ENCODE data around the gene LAMA3. TPM values are rescaled to one million over a fixed set of nuclear protein-coding genes. Genes with fewer than 3 reads are reported as not detected.

Gene LAMA3
- polyA plus RNA-seq, 1 of the 3 experiments (the other 2 are of a cell fraction), result 3.5 TPM

DNA sequence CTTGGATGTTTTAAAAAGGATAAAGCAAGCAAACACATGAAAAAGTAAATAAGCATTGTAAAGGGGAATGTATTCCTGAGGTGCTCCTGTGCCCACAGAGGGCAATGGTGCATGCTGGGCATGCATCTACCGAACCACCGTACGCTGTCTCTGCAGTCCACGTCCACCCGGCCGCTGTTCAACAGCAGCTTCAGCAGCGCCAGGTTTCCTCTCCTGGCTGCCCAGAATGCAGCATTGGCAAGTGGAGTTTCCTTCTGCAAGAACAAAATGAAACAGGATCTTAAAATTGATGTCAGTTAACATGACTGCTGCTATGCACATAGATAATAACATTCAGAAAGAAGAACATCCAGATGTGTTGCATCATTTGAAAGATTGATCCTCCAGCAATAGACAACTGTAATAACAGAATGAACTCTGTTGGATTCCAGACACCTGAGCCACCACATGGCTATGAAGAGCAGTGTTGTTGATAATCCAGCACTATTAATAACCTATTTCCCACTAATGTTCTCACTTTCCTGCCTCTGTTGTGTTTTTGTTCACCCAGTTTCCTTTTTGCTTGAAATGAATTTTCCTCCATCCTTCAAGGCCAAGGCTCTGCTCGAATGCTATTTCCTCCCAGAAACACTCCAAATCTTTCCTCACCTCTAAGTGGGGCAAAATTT lies 40.2 kb upstream of the LAMA3 start:
- Histone ChIP-seq H4K20me1 (ENCODE audit: insufficient read depth) (no peaks in the 10 kb centered on the region), H3F3A (replicated peaks; ENCODE audit: insufficient read depth) (peaks cover 4% of the 10 kb centered on the region), H2AFZ (ENCODE audit: low read depth) (no peak overlapping the region), H3K4me2 (no peak overlapping the region), H3K9me2 (no peaks in the 10 kb centered on the region), H3K79me2 (ENCODE audit: insufficient read depth) (no peaks in the 10 kb centered on the region), H3K36me3 (replicated peaks in 1 of 2; ENCODE audit: control insufficient read depth in 1 of 2, insufficient read depth in 2 of 2, low read length in 1 of 2) (no peaks in the 10 kb centered on the region), H3K4me3 (ENCODE audit: low read depth in 2 of 2, low read length in 1 of 2) (no peak overlapping the region), H3K27ac (ENCODE audit: low read depth in 2 of 2, low read length in 1 of 2) (no peak overlapping the region), H3K9me3 (no peaks in the 10 kb centered on the region), H3K27me3 (ENCODE audit: insufficient read depth) (no peaks in the 10 kb centered on the region), H3K9ac (no peak overlapping the region), H3K4me1 (ENCODE audit: control insufficient read depth in 1 of 2, insufficient read depth in 2 of 2, low read depth in 1 of 2, low read length in 1 of 2) (peaks cover 7 to 18% of the 10 kb centered on the region in 2 experiments)
- POLR2A ChIA-PET, result no interaction called here
- DNase-seq, result no peak
- CTCF ChIA-PET, result interaction anchor here (1.2 to 1.8 kb wide), 3 partner anchors 14 to 151 kb away, joined by 3 to 7 read pairs (median 5); partner anchors contain the start of gene ANKRD29
- TF ChIP-seq, protein P1, sequence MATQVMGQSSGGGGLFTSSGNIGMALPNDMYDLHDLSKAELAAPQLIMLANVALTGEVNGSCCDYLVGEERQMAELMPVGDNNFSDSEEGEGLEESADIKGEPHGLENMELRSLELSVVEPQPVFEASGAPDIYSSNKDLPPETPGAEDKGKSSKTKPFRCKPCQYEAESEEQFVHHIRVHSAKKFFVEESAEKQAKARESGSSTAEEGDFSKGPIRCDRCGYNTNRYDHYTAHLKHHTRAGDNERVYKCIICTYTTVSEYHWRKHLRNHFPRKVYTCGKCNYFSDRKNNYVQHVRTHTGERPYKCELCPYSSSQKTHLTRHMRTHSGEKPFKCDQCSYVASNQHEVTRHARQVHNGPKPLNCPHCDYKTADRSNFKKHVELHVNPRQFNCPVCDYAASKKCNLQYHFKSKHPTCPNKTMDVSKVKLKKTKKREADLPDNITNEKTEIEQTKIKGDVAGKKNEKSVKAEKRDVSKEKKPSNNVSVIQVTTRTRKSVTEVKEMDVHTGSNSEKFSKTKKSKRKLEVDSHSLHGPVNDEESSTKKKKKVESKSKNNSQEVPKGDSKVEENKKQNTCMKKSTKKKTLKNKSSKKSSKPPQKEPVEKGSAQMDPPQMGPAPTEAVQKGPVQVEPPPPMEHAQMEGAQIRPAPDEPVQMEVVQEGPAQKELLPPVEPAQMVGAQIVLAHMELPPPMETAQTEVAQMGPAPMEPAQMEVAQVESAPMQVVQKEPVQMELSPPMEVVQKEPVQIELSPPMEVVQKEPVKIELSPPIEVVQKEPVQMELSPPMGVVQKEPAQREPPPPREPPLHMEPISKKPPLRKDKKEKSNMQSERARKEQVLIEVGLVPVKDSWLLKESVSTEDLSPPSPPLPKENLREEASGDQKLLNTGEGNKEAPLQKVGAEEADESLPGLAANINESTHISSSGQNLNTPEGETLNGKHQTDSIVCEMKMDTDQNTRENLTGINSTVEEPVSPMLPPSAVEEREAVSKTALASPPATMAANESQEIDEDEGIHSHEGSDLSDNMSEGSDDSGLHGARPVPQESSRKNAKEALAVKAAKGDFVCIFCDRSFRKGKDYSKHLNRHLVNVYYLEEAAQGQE (IDR thresholded peaks at IDR 0.05; ENCODE audit: low read depth, low read length), result no peak
- TF ChIP-seq SMC3 (IDR thresholded peaks at IDR 0.05; ENCODE audit: low read depth, low read length), result no peak
- no peak for TF ChIP-seq GABPA (IDR thresholded peaks at IDR 0.05; ENCODE audit: low read depth)
- no peak for TF ChIP-seq FOXJ3 (CRISPR knock-in tag; IDR thresholded peaks at IDR 0.05)
- TF ChIP-seq, protein P2, sequence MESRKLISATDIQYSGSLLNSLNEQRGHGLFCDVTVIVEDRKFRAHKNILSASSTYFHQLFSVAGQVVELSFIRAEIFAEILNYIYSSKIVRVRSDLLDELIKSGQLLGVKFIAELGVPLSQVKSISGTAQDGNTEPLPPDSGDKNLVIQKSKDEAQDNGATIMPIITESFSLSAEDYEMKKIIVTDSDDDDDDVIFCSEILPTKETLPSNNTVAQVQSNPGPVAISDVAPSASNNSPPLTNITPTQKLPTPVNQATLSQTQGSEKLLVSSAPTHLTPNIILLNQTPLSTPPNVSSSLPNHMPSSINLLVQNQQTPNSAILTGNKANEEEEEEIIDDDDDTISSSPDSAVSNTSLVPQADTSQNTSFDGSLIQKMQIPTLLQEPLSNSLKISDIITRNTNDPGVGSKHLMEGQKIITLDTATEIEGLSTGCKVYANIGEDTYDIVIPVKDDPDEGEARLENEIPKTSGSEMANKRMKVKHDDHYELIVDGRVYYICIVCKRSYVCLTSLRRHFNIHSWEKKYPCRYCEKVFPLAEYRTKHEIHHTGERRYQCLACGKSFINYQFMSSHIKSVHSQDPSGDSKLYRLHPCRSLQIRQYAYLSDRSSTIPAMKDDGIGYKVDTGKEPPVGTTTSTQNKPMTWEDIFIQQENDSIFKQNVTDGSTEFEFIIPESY (IDR thresholded peaks at IDR 0.05; ENCODE audit: borderline replicate concordance, low read depth), result no peak
- TF ChIP-seq EZH2phosphoT487 (IDR thresholded peaks at IDR 0.05; ENCODE audit: borderline replicate concordance, low read depth), result no peak
- no peak for TF ChIP-seq NRF1 (IDR thresholded peaks at IDR 0.05; ENCODE audit: low read depth, low read length)
- no peak for TF ChIP-seq MXI1 (IDR thresholded peaks at IDR 0.05; ENCODE audit: low read depth, low read length)
- no peak for TF ChIP-seq ELF1 (IDR thresholded peaks at IDR 0.05)
- TF ChIP-seq TEAD4 (IDR thresholded peaks at IDR 0.05; ENCODE audit: borderline replicate concordance, insufficient read depth), result no peak
- TF ChIP-seq GATA2 (CRISPR knock-in tag; IDR thresholded peaks at IDR 0.05), result no peak
- 91% methylated on average over 8 of the region's 8 CpGs for WGBS (ENCODE audit: low lambda C conversion rate)

Data from SK-N-SH (cell line).